Adrenal gland (tissue), 5 donors: ENCODE results near the gene LYZL6.

Experiments
- CTCF ChIP-seq, 6 experiments: fragments of 450-650 bp in 4 of 6; fragments of 200-600 bp in 2 of 6; sonication (generic) in 1 of 6; IDR thresholded peaks; 1 replicate in 5 of 6; 2 replicates in 1 of 6; pipeline versions ENCODE4 v1.5.1 to v1.8.0; 2016 to 2021; ENCODE audit warnings: antibody characterized with exemption in 6 of 6, mild to moderate bottlenecking in 2 of 6, moderate library complexity in 1 of 6
- POLR2A ChIP-seq, 2 donors: fragments of 450-650 bp; IDR thresholded peaks; one replicate each; pipeline ENCODE4 v1.6.1; 2017; ENCODE audit warnings: antibody characterized with exemption in 2 of 2, mild to moderate bottlenecking in 2 of 2, moderate library complexity in 1 of 2
- donor health status: DM: no; HTN: no; CAD: no.

DNA sequence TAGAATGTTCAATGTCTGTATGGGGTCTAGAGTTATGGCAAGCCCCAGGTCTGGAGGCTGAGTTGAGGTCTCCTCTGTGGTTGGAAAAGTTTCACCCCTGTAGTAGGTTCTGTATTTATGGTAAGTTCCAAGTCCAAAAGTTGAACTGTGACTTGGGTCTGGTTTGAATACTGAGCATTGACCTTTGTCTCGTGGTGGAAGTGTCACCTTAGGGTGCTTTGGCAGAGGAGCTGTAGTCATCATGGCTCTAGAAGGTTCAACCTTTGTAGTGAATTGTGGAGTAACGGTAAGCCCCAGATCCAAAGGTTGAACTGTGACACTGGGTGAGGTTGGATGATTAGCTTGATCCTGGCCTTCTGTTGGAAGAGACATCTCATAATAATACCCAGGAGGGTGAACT is 30.6 kb downstream of the LYZL6 start:
- no peak for TF ChIP-seq CTCF (IDR thresholded peaks at IDR 0.05)
- no peak for TF ChIP-seq POLR2A (IDR thresholded peaks at IDR 0.05)
